Neuronal stem cell (in vitro differentiated cells): ENCODE results near the gene TERF2IP.
A peak's percentile ranks its signal among the peaks of the same experiment; 100 is the strongest.

Experiments
- DNase-seq: peaks from one replicate; pipeline ENCODE4 v3.0.0-alpha.2; 2013; ENCODE audit warnings: low spot score
- H2AFZ ChIP-seq: one replicate; pipeline ENCODE4 v1.6.1; 2013; ENCODE audit warnings: mild to moderate bottlenecking, low read length, inconsistent platforms
- H2AK5ac ChIP-seq: 2 replicates; pipeline ENCODE4 v1.6.1; 2013; ENCODE audit warnings: low read depth, mild to moderate bottlenecking, inconsistent platforms, low read length, moderate library complexity, mixed read lengths
- H2BK120ac ChIP-seq: 2 replicates; pipeline ENCODE4 v1.6.1; 2013; ENCODE audit warnings: low read depth, mild to moderate bottlenecking, inconsistent platforms, low read length, moderate library complexity, mixed read lengths
- H2BK12ac ChIP-seq: one replicate; pipeline ENCODE4 v1.6.1; 2013; ENCODE audit warnings: low read length, inconsistent platforms
- H2BK15ac ChIP-seq: 2 replicates; pipeline ENCODE4 v1.6.1; 2013; ENCODE audit warnings: mild to moderate bottlenecking, low read length, inconsistent platforms, mixed read lengths
- H2BK5ac ChIP-seq: one replicate; pipeline ENCODE4 v1.6.1; 2013; ENCODE audit warnings: inconsistent platforms, mild to moderate bottlenecking, low read length, moderate library complexity
- H3K14ac ChIP-seq: one replicate; pipeline ENCODE4 v1.6.1; 2013; ENCODE audit warnings: low read length, inconsistent platforms
- H3K18ac ChIP-seq: 2 replicates; pipeline ENCODE4 v1.6.1; 2013; ENCODE audit warnings: low read length, inconsistent platforms
- H3K23ac ChIP-seq: 2 replicates; pipeline ENCODE4 v1.6.1; 2013; ENCODE audit warnings: low read depth, mild to moderate bottlenecking, mixed read lengths, low read length, inconsistent platforms; ENCODE audit not compliant: poor library complexity
- H3K27ac ChIP-seq: replicated peaks from 3 replicates; pipeline ENCODE4 v1.5.1; 2013; ENCODE audit warnings: low read length, inconsistent platforms
- H3K27me3 ChIP-seq, 3 experiments: 2 replicates each; pipeline ENCODE4 v1.6.1; 2013; ENCODE audit warnings: low read length in 3 of 3, mild to moderate bottlenecking in 2 of 3, inconsistent platforms in 1 of 3, low read depth in 1 of 3, mixed read lengths in 1 of 3, moderate library complexity in 1 of 3; ENCODE audit not compliant: control insufficient read depth in 3 of 3, insufficient read depth in 3 of 3
- H3K36me3 ChIP-seq, 2 donors: replicated peaks in 1 of 2; 2 replicates each; pipeline ENCODE4 v1.6.1; 2013; ENCODE audit warnings: low read length in 2 of 2; ENCODE audit not compliant: control insufficient read depth in 2 of 2, insufficient read depth in 2 of 2
- H3K4ac ChIP-seq: 2 replicates; pipeline ENCODE4 v1.6.1; 2013; ENCODE audit warnings: inconsistent platforms, mild to moderate bottlenecking, low read length, moderate library complexity
- H3K4me1 ChIP-seq, 2 donors: 1 replicate in 1 of 2; 2 replicates in 1 of 2; pipeline ENCODE4 v1.6.1; 2013; ENCODE audit warnings: low read length in 2 of 2, low read depth in 1 of 2; ENCODE audit not compliant: control insufficient read depth in 2 of 2, insufficient read depth in 1 of 2
- H3K4me2 ChIP-seq: one replicate; pipeline ENCODE4 v1.6.1; 2013; ENCODE audit warnings: mild to moderate bottlenecking, low read length, inconsistent platforms; ENCODE audit not compliant: insufficient read depth, poor library complexity, severe bottlenecking
- H3K4me3 ChIP-seq, 2 donors: 2 replicates each; pipeline ENCODE4 v1.5.1; 2013; ENCODE audit warnings: low read length in 2 of 2, mild to moderate bottlenecking in 2 of 2, inconsistent platforms in 1 of 2, moderate library complexity in 1 of 2
- H3K79me1 ChIP-seq: one replicate; pipeline ENCODE4 v1.6.1; 2013; ENCODE audit warnings: low read depth, mild to moderate bottlenecking, inconsistent platforms, low read length, moderate library complexity
- H3K9ac ChIP-seq: one replicate; pipeline ENCODE4 v1.6.1; 2013; ENCODE audit warnings: mild to moderate bottlenecking, low read depth, low read length, inconsistent platforms; ENCODE audit not compliant: poor library complexity
- H3K9me3 ChIP-seq, 2 donors: replicated peaks in 1 of 2; 2 replicates each; pipeline versions ENCODE3 to v1.6.1; 2013; ENCODE audit warnings: low read length in 2 of 2, mild to moderate bottlenecking in 2 of 2, inconsistent platforms in 1 of 2, low read depth in 1 of 2, mixed read lengths in 1 of 2, moderate library complexity in 1 of 2; ENCODE audit not compliant: control insufficient read depth in 2 of 2, insufficient read depth in 1 of 2
- H4K8ac ChIP-seq: one replicate; pipeline ENCODE4 v1.6.1; 2013; ENCODE audit warnings: low read depth, mild to moderate bottlenecking, inconsistent platforms, low read length, moderate library complexity
- H4K91ac ChIP-seq: one replicate; pipeline ENCODE4 v1.6.1; 2013; ENCODE audit warnings: low read length, low read depth, mild to moderate bottlenecking, inconsistent platforms; ENCODE audit not compliant: poor library complexity
- WGBS, 2 donors: extraction: QIAGEN DNeasy Blood & Tissue Kit; methylation state at CpG; one replicate each; pipeline ENCODE4 v1.1.7; 2013; ENCODE audit warnings: missing lambda C conversion rate in 2 of 2, mixed read lengths in 1 of 2; ENCODE audit not compliant: insufficient read length in 2 of 2, insufficient replicate concordance in 1 of 2; ENCODE audit errors: extremely low coverage in 2 of 2; 5-methylcytosine and 5-hydroxymethylcytosine counted together

Gene TERF2IP

DNA sequence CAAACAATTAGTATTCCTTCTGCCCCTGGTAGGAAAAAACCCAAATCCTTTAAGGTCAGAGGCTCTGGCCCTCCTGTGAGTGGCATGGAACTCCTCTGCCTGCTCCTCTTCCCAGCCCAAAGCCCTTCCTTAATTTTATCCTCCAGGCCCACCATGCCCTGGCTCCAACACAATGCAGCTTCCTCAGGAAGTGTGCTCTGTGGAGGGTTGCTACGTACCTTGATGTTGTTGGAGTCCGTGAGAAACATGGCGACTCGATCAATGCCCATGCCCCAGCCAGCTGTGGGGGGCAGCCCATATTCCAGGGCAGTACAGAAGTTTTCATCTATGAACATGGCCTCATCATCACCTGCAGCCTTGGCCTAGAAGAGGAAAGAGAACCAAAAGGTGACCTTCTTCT, 19.2 kb upstream of the TERF2IP start:
- Histone ChIP-seq H3K23ac (no peak overlapping the region), H2AK5ac (no peak overlapping the region), H3K79me1 (no peaks in the 10 kb centered on the region), H3K36me3 (peaks cover 57 to 77% of the 10 kb centered on the region in 2 donors), H3K27me3 (no peaks in the 10 kb centered on the region), H2BK120ac (no peak overlapping the region), H3K4me3 (no peak overlapping the region), H3K14ac (no peak overlapping the region), H3K27ac (no peak overlapping the region), H3K9me3 (no peaks in the 10 kb centered on the region), H2BK15ac (no peak overlapping the region), H4K91ac (no peak overlapping the region), H3K4me2 (no peak overlapping the region), H2BK5ac (no peak overlapping the region), H3K18ac (no peak overlapping the region), H4K8ac (no peak overlapping the region), H3K9ac (no peak overlapping the region), H2BK12ac (no peak overlapping the region), H2AFZ (no peak overlapping the region), H3K4ac (no peak overlapping the region), H3K4me1 (no peaks in the 10 kb centered on the region)
- DNase-seq, result no peak
- WGBS, 2 donors, result no CpG with 5 or more reads among the region's 4 CpGs

DNA sequence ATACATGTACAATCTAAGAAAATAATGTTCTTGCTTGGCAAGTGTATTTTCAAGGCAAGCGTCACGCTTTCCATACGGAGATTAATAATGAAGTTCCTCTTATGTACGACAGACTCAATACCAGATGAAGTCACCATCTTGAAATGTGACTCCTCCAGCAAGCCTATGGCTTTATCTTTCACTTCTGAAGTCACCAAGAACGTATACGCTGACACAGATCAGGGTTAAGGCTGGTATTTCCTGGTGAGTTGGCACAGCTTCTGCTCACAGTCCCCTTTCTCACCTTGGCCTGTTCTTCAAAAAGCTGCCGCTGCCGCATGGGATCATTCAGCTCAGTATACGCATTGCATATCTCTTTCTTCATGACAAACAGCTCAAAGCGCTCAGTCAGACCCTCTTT, 18.4 kb upstream of the TERF2IP start:
- Histone ChIP-seq H4K91ac (no peak overlapping the region), H3K4me3 (no peak overlapping the region), H3K9me3 (no peaks in the 10 kb centered on the region), H3K9ac (no peak overlapping the region), H3K23ac (no peak overlapping the region), H3K14ac (no peak overlapping the region), H2AK5ac (no peak overlapping the region), H2BK5ac (no peak overlapping the region), H3K4me1 (no peaks in the 10 kb centered on the region), H2BK12ac (no peak overlapping the region), H4K8ac (no peak overlapping the region), H3K27ac (no peak overlapping the region), H3K79me1 (no peaks in the 10 kb centered on the region), H3K27me3 (no peaks in the 10 kb centered on the region), H3K18ac (no peak overlapping the region), H2BK15ac (no peak overlapping the region), H2BK120ac (no peak overlapping the region), H3K4ac (no peak overlapping the region), H3K36me3 (peaks cover 60 to 85% of the 10 kb centered on the region in 2 donors), H2AFZ (no peak overlapping the region), H3K4me2 (no peak overlapping the region)
- WGBS, 2 donors, result no CpG with 5 or more reads among the region's 10 CpGs
- DNase-seq, result no peak

DNA sequence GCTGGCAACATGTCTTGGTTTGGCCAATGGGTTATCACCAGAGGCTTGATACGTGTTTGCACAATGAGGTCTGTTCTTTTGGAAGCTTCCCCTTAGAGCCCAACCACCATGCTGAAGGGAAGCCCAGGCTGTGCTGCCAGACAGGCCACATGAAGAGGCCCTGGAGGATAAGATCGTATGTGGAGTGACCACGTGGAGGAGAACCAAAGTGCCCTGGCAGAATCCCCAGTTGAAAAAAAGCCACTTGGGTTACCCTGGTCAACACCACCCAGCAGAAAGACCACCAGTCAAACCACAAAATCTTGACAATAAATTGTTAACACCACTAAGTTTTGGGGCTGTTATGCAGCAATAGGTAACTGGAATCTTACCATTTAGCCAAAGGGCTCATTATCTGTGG, 17.5 kb upstream of the TERF2IP start:
- no peak overlapping the region for H2BK120ac ChIP-seq
- no peak overlapping the region for H3K4ac ChIP-seq
- no peak overlapping the region for H2AK5ac ChIP-seq
- H3K23ac ChIP-seq, result no peak overlapping the region
- no peak overlapping the region for H2BK15ac ChIP-seq
- no peak overlapping the region for H2BK12ac ChIP-seq
- H2BK5ac ChIP-seq, result no peak overlapping the region
- no peak overlapping the region for H3K27ac ChIP-seq
- no peaks in the 10 kb centered on the region for H3K4me1 ChIP-seq
- peak overlapping the region in 1 of 2 donors; percentile 3 for H3K4me3 ChIP-seq
- no peak overlapping the region for H3K14ac ChIP-seq
- H3K9me3 ChIP-seq, result no peaks in the 10 kb centered on the region
- peaks cover 61 to 94% of the 10 kb centered on the region in 2 donors for H3K36me3 ChIP-seq
- H3K4me2 ChIP-seq, result no peak overlapping the region
- H2AFZ ChIP-seq, result no peak overlapping the region
- DNase-seq, result no peak
- H3K9ac ChIP-seq, result no peak overlapping the region
- no peaks in the 10 kb centered on the region for H3K79me1 ChIP-seq
- no peak overlapping the region for H4K91ac ChIP-seq
- no peak overlapping the region for H4K8ac ChIP-seq
- no CpG with 5 or more reads among the region's 3 CpGs for WGBS, 2 donors
- H3K27me3 ChIP-seq, result no peaks in the 10 kb centered on the region
- H3K18ac ChIP-seq, result no peak overlapping the region

DNA sequence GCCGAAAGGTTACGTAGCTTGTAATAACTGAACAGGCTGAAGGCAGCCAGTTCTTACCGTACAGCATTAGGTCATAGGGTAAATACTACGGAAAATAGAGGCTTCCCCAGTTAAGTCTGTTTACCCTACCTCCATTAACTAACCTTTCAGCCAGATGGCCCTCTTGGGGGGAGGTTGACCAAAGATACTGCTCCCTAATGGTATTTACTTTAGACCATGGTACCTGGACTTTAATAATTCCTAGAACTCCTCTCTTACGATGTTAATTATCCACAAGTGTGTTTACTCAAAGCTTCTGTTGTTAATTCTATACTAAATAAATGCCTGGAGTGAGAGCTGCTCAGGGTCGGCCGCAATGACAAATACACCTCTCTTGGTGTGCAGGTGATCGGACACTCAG, 14.7 kb upstream of the TERF2IP start:
- Histone ChIP-seq H3K9me3 (no peaks in the 10 kb centered on the region), H4K91ac (no peak overlapping the region), H2BK5ac (no peak overlapping the region), H3K36me3 (peaks cover 52 to 97% of the 10 kb centered on the region in 2 donors), H2BK12ac (no peak overlapping the region), H3K18ac (no peak overlapping the region), H3K9ac (no peak overlapping the region), H3K4me3 (no peak overlapping the region), H4K8ac (no peak overlapping the region), H2AK5ac (no peak overlapping the region), H3K4me2 (no peak overlapping the region), H2BK120ac (no peak overlapping the region), H3K27me3 (no peaks in the 10 kb centered on the region), H3K14ac (no peak overlapping the region), H3K27ac (no peak overlapping the region), H3K23ac (no peak overlapping the region), H3K79me1 (peaks cover 2% of the 10 kb centered on the region), H2AFZ (no peak overlapping the region), H2BK15ac (no peak overlapping the region), H3K4me1 (no peaks in the 10 kb centered on the region), H3K4ac (no peak overlapping the region)
- DNase-seq, result no peak
- no CpG with 5 or more reads among the region's 8 CpGs for WGBS, 2 donors
